Putamen (tissue), 1 donor: Measurements from ENCODE around the gene SSR3.
A peak's percentile ranks its signal among the peaks of the same experiment; 100 is the strongest.
"Not testable (repeated sequence)": the region's sequence is repeated elsewhere in the genome, so short reads cannot be mapped to it uniquely, and the experiment has no call there.

Experiments used
- DNase-seq: peaks from one replicate; pipeline ENCODE4 v3.0.0-alpha.2; 2016; ENCODE audit warnings: low spot score

SSR3 gene

DNA sequence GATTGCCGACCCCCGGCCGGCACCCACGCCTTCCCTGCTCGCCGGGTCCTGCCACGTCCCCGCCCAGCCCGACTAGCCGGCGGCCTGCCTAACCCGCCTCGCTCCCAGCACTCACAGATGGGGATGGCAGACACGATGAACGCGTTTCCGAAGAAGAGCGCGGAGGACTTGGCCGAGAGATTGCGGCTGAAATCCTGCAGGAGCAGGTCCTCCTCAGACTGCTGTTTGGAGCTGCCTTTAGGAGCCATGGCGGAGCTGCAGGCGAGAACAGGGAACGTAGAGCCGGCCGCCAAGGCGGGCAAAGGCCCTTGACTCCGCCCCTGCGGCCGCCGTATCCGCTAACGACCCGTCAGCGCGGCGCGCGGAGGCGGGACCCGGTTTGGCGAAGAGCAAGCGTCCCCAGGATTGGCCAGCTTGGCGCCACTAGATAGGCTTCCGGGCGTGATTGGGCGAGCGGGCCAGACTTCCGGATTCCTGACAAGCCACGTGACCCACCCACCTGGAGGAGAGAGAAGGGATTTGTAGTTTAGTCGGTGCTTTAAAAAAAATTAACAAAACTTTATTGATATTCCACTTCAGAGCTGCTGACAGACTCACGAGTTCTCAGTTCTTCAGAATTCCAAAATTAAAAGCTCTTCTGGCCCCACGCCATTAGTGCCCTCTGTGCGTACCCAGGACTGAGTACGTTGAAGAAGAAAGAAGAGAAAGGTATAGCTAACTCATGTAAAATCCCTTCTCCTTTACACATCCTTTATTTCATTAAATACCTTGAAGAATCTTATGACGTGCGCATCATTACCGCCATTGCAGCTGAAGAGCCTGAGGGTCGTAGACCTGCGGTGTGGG lies at the start of gene SSR3:
SSR3 (minus strand) TSS at position 276 of the 846 bp plus-strand sequence; CDS start at position 248, 28 bp downstream.
- peak; percentile 99 for DNase-seq

DNA sequence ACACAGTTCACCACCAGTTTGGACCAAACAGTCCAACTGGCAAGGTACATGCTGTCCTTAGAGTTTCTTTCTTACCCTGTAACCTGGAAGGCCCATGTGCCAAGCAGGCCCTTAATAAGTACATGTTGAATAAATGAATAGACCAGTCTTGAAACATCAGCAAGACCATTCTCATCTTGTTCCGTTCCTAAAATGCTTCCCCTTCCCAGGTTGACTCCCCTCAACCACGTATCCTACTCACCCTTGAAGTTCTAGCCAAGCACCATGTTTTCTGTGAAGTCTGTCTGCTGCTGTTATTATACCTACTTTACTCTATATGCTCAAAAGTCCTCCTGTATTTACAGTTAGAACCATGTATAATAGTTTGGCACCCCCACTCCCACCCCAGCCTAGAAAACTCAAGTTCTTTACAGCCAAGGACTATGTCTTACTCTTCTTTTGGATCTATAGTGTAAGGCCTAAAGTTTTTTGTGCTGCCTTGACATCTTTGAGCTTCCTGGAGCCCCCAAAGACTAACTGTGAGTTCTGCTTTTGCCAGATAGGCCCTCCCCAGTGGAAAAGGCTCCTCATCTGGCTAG lies 49.2 kb upstream of the SSR3 start:
- DNase-seq, result no peak

DNA sequence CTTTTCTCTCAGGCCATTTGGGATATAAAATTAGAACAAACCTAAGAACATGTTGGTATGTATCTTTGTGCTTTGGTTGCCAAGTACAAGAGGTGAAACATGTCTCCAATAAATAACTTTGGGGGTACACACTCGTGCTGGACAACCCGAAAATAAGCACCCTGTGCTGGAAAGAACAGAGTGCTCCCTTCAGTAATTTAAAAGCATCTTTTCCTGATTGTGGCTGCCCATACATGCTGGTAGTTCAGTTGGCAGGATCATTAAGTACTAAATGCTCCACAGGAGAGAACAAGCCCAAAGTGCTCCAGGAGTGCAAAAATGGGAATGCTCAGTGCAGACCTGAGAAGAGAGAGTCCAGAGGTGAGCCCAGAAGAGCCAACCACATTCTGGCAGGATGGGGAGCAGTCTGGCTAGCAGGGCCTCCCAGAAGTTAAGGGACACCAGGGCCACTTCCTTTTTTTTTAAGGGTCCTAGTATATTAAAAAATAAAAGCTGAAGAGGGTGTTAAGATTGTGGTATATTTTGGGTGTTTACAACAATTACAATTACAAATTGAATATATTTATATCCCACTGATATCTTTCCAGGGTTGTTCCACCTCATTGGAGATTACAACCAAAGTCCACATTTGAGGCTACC lies 48.6 kb upstream of the SSR3 start:
- no peak for DNase-seq

DNA sequence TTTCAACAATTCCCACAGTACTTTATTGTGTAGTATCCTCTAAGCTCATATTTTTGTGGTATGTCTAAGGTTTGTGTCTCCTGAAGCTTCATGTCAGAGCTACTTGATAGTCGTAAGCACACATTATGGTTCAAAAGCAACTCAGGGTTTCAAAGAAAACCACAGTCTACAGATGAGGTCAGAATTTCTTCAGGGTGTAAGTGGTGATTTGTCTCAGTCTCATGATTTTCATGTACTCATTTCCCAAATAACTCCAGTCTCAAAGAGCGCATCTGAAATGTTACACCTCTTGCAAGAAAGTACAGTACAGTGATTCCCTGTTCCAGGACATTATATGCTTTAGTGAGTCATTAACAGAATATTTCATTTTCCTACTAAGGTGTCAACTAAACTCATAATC lies 47.5 kb upstream of the SSR3 start:
- DNase-seq, result no peak

DNA sequence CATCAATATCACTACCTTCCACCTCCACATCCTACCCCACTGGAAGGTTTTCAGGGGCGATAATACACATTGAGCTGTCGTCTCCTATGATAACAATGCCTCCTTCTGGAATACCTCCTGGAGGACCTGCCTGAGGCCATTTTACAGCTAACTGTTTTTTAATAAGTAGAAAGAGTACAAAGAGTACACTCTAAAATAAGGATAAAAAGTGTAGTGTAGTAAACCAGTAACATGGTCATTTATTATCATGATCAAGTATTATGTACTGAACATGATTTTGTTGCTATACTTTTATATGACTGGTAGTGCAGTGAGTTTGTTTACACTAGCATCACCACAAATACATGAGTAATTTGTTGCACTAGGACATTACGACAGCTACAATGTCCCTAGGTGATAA lies 46.6 kb upstream of the SSR3 start:
- DNase-seq, result no peak

DNA sequence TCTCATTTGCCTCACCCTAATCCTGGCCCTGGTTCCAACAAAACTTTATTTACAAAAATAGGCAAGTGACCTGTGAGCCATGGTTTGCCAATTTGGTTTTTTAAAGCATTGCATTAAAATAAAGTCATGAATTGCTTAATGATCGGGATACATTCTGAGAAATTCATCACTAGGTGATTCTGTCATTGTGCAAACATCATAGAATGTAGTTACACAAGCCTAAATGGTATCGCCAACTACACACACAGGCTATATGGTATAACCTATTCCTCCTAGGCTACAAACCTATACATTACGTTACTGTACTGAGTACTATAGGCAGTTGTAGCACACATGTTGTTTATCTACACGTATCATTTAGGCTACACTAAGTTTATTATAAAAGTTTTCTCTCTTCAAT lies 45.9 kb upstream of the SSR3 start:
- no peak for DNase-seq

DNA sequence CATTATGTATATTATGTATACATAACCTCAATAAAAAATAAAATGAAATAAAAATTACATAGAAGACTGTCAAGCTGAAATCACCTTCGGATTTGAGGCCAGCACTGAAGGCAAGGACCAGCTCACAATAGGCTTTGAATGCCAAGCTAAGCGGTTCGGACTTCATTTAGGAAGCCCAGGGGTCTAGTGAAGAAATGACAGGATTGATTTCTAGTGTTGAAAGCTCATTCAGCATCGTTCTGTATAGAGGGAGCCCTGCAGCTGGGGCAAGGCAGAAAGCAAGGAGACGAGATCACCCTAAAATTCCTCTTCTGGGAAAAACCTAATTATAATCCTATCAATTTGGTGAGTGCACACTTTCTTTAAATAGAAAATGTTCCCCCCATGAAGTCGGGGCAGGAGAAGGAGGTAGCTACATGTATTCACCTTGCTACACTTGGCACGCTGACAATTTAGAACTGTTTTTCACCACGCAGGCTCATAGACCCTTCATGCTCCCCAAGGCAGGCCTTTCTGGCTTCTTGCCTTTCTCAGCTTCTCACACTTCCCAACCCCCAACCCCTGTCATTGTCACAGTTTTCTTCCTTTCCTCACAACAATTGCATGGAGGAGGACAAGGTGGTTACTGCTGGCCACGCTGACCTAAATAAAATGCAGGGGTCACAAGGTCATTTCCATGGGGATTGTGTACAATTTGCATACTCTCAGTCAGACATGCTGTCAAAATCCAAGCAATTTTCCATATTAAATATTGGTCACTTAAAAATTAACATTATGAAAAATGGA lies 44.4 kb upstream of the SSR3 start:
- DNase-seq, result no peak

DNA sequence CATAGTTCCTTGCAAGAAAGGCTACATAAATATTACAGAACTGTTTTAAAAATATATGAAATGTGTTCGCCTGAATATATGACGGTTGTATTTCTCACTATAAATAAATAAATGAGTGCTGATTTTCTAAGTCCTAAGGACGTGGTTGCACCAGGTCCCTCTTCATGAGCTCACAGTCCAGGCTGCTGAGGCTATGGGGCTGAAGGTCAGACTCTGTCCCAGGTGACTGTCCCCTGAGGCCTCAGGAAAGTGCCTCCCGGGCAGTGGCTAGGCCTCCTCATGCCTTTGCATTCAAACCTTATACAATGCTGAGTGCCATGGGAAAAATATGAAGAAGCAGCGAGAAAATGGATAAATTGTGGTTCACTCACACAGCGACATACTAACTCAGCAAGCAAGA lies 43.5 kb upstream of the SSR3 start:
- no peak for DNase-seq

DNA sequence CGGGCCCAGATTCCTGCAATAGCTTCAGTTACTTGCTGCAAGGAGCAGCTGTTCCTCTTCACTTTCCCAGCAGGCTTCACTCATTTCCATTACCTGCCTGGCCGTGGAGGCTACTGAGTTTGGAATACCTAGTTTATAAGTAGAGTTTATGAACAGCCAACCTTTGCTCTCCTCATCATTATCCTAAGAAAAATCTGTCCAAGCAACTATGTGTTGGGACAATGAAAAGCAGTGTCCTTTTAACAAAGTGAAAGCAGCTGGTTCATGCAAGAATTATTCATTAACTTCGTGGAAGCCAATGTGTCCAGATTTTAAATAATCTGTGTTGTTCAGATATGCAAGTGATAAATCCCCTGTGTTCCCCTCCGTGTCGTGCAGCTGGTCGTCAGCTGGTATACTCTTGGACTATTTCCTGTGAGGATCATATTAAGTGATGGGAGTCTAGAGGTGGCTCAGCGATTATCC lies 39.3 kb upstream of the SSR3 start:
- DNase-seq, result no peak

DNA sequence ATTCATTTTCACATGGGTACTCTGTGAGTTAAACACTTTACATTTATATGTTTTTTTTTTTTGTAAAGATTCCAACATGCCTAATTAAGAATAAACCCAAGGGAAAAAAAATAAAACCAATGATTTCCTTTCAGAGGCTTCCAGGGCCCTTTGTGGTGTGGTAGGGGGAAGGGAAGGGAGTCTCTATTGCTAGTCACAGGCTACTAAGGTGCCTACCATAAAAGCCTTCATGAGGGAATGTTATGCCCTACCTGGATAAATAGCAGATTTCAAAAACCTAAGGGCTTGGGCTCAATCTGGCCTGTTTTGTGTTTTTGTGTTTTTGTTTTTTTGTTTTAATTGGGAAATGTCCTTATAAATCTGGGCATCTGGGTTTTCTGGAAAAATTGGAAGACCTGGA lies 38.9 kb upstream of the SSR3 start:
- DNase-seq, result no peak

DNA sequence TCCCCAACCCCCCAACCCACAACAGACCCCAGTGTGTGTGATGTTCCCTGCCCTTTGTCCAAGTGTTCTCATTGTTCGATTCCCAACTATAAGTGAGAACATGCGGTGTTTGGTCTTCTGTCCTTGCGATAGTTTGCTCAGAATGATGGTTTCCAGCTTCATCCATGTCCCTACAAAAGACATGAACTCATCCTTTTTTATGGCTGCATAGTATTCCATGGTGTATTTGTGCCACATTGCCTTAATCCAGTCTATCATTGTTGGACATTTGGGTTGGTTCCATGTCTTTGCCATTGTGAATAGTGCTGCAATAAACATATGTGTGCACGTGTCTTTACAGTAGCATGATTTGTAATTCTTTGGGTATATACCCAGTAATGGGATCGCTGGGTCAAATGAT lies 34.9 kb upstream of the SSR3 start:
- DNase-seq, result not testable (repeated sequence)

DNA sequence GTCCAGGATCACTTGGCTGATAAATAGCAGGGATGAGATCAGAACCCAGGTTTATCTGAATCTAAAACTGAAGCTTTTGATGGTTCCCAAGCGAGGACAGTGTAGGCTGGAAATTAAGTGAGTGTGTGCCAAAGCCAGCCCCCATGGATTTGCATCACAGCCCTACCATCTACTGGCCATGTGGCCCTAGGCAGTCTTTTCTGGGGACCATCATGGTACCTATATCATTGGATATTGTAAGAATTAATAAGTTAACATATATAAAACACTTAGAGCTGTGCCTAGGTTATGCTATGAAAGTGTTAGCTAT lies 32.8 kb upstream of the SSR3 start:
- no peak for DNase-seq

DNA sequence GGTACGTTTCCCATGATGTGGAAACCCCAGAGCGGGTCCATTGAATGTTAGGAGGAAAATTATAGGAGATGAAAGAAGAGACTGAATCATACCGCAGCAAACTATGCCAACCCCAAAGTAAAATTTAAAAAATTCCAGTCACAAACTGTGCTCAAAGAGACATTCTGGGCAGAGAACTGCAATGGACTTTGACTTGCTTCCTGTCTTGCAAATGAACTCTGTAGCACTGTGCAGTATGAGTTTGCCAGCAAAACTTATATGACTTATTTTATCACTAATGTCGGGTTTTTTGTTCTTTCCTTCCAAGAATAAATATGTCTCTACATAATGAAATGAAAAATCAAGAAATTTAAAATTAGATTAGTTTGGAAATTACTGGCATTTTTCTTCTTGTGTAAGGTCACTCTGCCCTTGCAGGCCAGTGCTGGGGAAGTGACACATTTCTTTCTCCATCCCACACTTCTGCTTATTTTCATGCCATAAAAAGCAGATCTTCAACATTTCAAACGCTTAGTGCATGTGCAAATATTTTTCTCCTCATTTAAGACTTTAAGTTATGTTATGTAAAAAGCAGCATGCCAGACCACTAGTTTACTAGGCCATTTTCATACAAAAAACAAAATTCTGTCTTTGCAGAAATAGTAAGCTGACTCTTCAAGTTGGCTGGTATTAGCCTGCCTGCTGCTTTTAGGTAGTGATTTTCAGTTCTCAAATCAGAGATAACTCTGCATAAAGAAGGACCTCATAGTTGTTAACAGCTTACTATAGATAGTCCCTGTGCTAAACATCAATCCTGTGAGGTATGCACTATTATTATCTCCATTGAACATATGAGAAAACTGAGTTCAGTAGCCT lies 32.2 kb upstream of the SSR3 start:
- DNase-seq, result no peak

DNA sequence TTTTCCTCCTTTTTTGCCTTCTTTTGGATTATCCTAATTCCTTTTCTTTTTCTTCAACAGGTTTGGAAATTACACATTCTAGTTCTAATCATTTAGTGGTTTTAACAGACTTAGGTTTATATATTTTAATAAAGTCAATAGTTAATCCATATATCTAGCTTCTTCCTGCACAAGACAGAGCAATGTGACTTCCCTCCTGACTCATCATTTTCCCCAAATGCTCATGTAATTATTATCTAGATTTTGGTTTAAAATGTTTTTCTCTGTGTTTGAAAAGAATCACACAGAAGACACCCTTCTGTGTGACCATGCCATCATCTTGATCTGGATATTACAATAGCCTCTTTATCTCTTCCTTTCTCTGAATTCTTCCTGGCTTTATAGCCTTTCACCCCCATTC lies 28.6 kb upstream of the SSR3 start:
- no peak for DNase-seq

DNA sequence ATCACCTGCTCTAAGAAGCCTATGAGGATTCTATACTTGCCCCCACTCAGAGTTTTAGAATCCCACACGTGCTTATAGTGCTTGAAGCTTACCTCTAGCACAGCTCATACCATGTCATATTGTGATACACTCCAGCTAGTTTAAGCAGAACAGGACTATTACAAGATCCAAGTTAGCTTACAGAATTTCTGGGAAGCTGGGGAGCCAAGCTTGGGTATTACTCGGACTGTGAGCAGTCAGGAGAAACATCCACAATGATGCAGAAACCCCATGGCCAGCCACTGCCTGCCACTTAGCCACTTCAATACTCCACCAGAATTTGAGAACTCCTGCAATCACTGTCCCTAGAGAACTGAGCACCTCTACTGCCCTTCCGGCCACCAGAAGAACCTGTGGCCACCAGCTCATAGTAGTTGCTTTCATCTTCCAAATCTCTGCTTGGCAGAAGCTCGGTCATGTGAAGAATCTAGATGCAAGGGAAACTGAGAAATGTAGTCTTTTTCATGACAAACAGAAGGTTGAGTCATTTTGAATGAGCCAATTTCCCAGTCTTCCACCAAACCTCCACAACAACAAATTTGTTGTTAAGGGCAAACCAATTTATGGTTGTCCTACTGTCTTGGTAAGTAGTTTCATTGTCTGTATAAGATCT lies 27.7 kb upstream of the SSR3 start:
- no peak for DNase-seq

DNA sequence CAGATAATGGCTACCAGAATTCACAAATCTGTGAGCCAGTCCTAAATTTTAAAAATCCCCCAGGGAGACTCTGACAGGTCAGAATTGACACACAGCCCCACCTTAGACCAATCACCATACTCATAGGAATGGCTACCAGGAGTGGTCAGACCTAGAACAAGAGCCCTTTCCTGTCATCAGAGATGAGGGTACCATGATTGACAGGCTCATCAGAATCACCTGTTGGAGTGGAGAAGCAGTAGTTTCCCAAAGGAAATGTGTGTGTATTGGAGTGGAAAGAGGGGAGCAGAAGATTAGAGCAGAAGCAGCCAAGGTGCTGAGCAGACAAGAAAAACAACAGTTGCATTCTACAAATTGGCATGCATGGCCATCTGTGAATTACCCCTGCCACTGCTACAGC lies 27.0 kb upstream of the SSR3 start:
- no peak for DNase-seq

DNA sequence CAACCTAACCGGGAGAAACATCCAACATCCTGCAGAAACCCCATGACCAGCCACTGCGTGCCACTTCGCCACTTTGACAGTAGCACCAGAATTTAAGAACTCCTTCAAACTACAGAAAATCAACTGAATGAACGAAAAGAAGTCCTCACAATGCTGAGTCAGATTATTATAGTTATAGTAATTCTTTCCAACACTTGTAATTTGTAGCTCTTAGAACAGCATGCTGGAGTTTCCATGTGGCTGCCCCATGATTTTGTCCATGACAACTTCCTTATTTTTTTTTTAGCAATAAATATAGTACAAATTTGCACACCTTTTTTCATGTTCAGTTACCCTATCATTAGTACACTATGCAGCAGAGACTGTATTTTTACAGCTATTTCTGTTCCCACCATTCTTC lies 26.1 kb upstream of the SSR3 start:
- DNase-seq, result no peak

DNA sequence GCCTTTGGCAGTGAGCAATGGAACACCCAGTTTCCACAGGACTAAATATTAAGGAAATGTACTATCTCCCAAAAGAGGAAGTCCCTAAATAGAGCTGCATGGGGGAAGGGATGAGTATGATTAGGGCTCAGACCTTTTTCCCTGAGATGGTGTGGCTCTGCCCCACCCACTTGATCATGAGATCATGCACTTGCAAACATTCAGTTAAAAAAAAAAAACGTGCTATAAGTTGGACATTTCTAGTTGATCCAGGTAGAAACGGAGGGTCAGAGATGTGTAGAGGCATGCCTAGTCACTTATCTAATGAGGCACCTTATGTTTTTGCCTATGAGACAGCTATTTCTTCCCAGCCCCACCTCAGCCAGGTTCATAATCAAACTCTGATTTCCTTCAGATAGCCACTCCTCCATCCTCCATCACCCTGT lies 24.5 kb upstream of the SSR3 start:
- DNase-seq, result peak; percentile 12

DNA sequence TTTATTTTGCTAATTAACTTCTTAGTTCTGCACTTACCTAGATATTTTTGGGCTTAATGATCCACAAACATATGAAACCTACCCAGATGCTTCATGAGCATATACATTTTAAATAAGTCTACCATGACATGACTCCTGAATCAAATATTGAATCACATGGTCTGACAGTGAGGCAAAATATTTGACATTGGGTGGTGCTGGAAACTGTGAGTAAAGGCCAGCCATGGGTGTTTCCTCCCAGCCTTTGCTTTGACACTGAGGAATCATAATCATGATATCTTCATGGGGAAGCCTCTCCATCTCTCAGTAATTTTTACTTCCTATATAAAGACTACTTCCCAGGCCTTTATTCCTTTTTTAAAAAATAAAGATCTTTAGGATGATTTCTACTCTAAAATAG lies 22.8 kb upstream of the SSR3 start:
- DNase-seq, result no peak

DNA sequence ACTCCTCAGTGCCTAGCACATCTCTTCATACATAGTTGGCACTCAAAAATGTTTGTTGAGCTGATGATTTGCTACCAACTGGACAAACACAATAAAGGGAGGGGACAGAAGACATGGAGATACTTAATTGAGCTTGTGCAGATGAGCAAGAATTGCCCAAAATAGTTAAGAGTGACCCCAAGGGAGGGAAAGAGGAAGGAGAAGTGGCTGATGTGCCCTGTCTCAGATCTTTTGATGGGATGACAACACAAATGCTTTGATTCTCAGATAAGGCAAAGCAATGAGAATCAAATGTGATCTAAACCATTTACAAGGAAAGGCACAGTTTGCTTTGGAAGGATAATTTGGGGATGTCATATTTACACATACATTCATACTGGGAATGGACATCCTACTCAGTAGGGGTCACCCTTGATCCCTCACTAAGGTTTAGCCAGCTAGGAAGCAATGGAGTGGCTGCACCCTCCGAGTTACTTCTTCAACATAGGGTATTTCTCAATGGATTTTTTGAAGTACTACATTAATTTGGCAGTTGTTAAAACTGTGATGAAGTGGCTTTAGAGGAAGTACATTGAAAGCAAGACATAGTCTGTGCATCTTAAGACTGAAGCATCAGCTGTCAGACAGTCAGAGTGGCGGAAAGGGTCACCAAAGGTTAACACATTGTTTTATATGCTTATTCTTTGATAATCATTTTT lies 21.9 kb upstream of the SSR3 start:
- DNase-seq, result no peak

DNA sequence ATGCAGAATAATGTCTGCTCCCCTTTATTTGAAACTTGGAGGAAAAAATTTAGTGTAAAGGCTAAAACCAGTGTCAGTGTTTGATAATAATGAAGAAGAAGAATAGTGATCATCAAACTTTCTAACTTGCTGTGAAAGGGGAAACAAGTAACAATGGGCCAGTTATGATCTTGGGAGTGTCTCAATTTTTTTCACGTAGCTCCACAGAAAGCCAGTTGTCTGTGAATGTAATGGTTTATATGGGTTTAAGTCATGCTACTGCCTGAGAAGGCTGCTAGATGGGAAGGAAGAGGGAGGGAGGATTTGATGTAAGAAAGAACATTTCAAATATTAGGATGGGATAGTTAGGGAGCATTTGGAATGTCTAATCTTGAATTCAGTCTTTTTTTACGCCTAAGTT lies 21.1 kb upstream of the SSR3 start:
- DNase-seq, result no peak
